Thyroid gland (tissue), 4 donors: ENCODE data around the gene EPHA8. TPM values are rescaled to one million over a fixed set of nuclear protein-coding genes. Genes with fewer than 3 reads are reported as not detected.

Experiments
- DNase-seq, 2 donors: peaks; one replicate each; pipeline ENCODE4 v3.0.0-alpha.2; 2019
- H3K27ac ChIP-seq, 3 donors: fragments of 200-600 bp; sonication (generic); 1 replicate in 2 of 3; 2 replicates in 1 of 3; pipeline ENCODE4 v1.5.1; 2016 to 2019; ENCODE audit warnings: mild to moderate bottlenecking in 1 of 3, moderate library complexity in 1 of 3
- H3K27me3 ChIP-seq: fragments of 200-600 bp; sonication (generic); one replicate; pipeline ENCODE4 v1.5.1; 2019
- H3K36me3 ChIP-seq, 2 donors: fragments of 200-600 bp; sonication (generic); one replicate each; pipeline ENCODE4 v1.5.1; 2016 to 2019
- H3K4me1 ChIP-seq, 2 donors: fragments of 200-600 bp; sonication (generic); one replicate each; pipeline ENCODE4 v1.5.1; 2017 to 2019
- H3K4me3 ChIP-seq, 3 donors: fragments of 200-600 bp; sonication (generic); replicated peaks in 1 of 3; 1 replicate in 2 of 3; 2 replicates in 1 of 3; pipeline ENCODE4 v1.5.1; 2016; ENCODE audit warnings: mild to moderate bottlenecking in 1 of 3
- H3K9me3 ChIP-seq: fragments of 200-600 bp; sonication (generic); one replicate; pipeline ENCODE4 v1.5.1; 2017
- POLR2A ChIP-seq, 2 donors: fragments of 450-650 bp; IDR thresholded peaks; one replicate each; pipeline ENCODE4 v1.6.1; 2017; ENCODE audit warnings: antibody characterized with exemption in 2 of 2, mild to moderate bottlenecking in 2 of 2, moderate library complexity in 1 of 2
- WGBS, 2 donors: methylation state at CpG; one replicate each; pipeline ENCODE4 v1.1.5; 2017; 5-methylcytosine and 5-hydroxymethylcytosine counted together
- intact Hi-C: fragments of 100-400 bp; cut with DNase I; formaldehyde crosslinking; loops from one replicate; pipeline ENCODE4 v1.15.1; 2023
- total RNA-seq, 4 donors: library from RNA; depleted of rRNA; stranded (reverse); fragments of >200 nt; gene quantifications; one replicate each; pipeline ENCODE4 v1.2.3, GENCODE V29; 2016
- TF ChIP-seq, protein P1 (sequence below), 6 experiments: fragments of 200-600 bp in 3 of 6; fragments of 450-650 bp in 3 of 6; sonication (generic) in 3 of 6; IDR thresholded peaks; one replicate each; pipeline ENCODE4 v1.5.1; 2016 to 2019; ENCODE audit warnings: antibody characterized with exemption in 6 of 6, mild to moderate bottlenecking in 2 of 6, inconsistent platforms in 1 of 6, moderate library complexity in 1 of 6

The EPHA8 gene
- total RNA-seq, 4 donors from 2014 or later = not detected

DNA sequence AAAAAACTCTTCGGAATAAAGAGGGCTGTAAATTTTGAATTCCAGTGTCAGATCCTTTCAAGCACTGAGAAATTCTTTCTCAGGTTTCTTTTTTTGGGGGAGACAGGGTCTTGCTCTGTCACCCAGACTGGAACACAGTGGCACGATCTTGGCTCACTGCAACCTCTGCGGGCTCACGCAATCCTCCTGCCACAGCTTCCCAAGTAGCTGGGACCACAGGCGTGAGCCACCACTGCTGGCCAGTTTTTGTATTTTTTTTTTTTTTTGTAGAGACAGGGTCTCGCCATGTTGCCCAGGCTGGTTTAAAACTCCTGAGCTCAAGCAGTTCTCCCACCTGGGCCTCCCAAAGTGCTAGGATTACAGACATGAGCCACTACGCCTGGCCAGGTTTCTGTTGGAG, 34.8 kb upstream of the EPHA8 start:
- 96% methylated on average over 7 of the region's 7 CpGs for WGBS, 2 donors
- intact Hi-C loops = no loop called here
- Histone ChIP-seq H3K9me3 (no peaks in the 10 kb centered on the region), H3K27me3 (no peaks in the 10 kb centered on the region), H3K36me3 (peaks cover 18 to 22% of the 10 kb centered on the region in 2 donors), H3K27ac (no peak overlapping the region), H3K4me1 (peaks cover 0 to 30% of the 10 kb centered on the region in 2 donors), H3K4me3 (no peak overlapping the region)
- DNase-seq = no peak
- TF ChIP-seq, protein P1, sequence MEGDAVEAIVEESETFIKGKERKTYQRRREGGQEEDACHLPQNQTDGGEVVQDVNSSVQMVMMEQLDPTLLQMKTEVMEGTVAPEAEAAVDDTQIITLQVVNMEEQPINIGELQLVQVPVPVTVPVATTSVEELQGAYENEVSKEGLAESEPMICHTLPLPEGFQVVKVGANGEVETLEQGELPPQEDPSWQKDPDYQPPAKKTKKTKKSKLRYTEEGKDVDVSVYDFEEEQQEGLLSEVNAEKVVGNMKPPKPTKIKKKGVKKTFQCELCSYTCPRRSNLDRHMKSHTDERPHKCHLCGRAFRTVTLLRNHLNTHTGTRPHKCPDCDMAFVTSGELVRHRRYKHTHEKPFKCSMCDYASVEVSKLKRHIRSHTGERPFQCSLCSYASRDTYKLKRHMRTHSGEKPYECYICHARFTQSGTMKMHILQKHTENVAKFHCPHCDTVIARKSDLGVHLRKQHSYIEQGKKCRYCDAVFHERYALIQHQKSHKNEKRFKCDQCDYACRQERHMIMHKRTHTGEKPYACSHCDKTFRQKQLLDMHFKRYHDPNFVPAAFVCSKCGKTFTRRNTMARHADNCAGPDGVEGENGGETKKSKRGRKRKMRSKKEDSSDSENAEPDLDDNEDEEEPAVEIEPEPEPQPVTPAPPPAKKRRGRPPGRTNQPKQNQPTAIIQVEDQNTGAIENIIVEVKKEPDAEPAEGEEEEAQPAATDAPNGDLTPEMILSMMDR (IDR thresholded peaks at IDR 0.05) = no peak
- TF ChIP-seq POLR2A (IDR thresholded peaks at IDR 0.05) = no peak

DNA sequence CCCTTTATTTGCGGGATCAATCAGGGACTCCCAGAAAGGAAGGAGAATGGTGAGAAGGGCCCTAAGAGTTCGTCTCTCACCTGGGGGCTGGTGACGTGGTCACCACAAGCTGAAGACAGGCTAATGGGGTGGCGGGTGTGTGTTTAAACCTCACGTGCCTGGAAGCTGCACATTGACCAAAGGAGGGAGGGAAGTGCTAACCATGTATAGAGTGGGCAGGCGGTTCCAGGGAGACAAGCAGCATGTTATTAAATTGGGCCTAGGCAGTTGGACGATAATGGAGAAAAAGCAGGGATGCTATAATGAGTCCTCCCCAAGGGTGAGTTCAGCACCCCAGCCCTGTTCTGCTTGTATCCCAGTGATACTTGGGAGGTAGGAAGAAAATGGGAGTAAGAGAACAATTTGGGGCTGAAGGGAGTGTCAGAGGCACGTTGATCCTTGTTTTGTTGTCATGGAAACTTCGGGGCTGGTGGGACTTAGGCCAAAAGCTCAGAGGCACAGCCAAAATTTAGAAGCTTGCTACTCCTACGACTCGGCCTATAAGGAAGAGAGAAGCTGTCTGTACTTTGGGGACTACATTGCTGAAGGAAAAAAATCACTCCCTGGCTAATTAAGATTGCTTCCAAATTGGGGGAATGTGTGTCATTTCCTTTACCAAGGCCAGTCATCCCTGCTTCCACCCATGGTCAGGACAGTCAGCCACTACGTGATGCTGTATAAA, 33.2 kb upstream of the EPHA8 start:
- no peak overlapping the region for H3K27ac ChIP-seq
- no peaks in the 10 kb centered on the region for H3K9me3 ChIP-seq
- H3K4me3 ChIP-seq = no peak overlapping the region
- peaks cover 14 to 18% of the 10 kb centered on the region in 2 donors for H3K36me3 ChIP-seq
- TF ChIP-seq POLR2A (IDR thresholded peaks at IDR 0.05) = no peak
- TF ChIP-seq, protein P1 (IDR thresholded peaks at IDR 0.05) = no peak
- intact Hi-C loops = no loop called here
- WGBS, 2 donors = 68 to 75% methylated on average over 12 of the region's 12 CpGs
- DNase-seq = no peak
- H3K27me3 ChIP-seq = no peaks in the 10 kb centered on the region
- peaks cover 0 to 23% of the 10 kb centered on the region in 2 donors for H3K4me1 ChIP-seq

DNA sequence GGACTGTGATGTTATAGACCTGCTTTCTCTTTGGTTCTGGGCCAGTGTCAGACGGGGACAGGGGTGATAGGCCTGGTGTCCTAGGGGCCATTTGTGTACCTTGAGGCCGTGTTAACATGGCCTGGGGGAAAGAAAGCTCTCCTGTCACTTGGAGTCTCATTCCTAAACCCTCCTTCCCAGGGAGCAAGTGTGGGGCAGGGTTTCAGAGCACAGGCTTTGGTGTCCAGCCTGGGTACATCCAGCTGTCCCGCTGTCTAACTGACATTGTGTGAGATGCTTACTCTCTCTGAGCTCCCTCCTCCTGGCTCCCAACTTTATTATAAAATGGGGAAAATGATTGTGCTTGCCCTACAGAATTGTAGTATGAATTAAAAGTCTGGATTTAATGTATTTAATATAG, 32.6 kb upstream of the EPHA8 start:
- H3K4me1 ChIP-seq = peaks cover 0 to 17% of the 10 kb centered on the region in 2 donors
- no peak overlapping the region for H3K4me3 ChIP-seq
- WGBS, 2 donors = 75 to 91% methylated on average over 3 of the region's 3 CpGs
- no peak overlapping the region for H3K27ac ChIP-seq
- TF ChIP-seq POLR2A (IDR thresholded peaks at IDR 0.05) = no peak
- TF ChIP-seq, protein P1 (IDR thresholded peaks at IDR 0.05) = no peak
- H3K27me3 ChIP-seq = no peaks in the 10 kb centered on the region
- DNase-seq = no peak
- no peaks in the 10 kb centered on the region for H3K9me3 ChIP-seq
- intact Hi-C loops = no loop called here
- H3K36me3 ChIP-seq = peaks cover 14 to 18% of the 10 kb centered on the region in 2 donors

- TF ChIP-seq, protein P1 (IDR thresholded peaks at IDR 0.05) = no peak
- TF ChIP-seq POLR2A (IDR thresholded peaks at IDR 0.05) = no peak
- Histone ChIP-seq H3K9me3 (no peaks in the 10 kb centered on the region), H3K4me3 (no peak overlapping the region), H3K27ac (no peak overlapping the region), H3K4me1 (peaks cover 0 to 15% of the 10 kb centered on the region in 2 donors), H3K27me3 (no peaks in the 10 kb centered on the region), H3K36me3 (peaks cover 14 to 16% of the 10 kb centered on the region in 2 donors)
- WGBS, 2 donors = 35 to 57% methylated on average over 5 to 6 of the region's 6 CpGs
- intact Hi-C loops = no loop called here
- no peak for DNase-seq
These were observed 32.0 kb upstream of the EPHA8 start for GRCh38 chr1:22531251-22531650.

- Histone ChIP-seq H3K4me3 (no peak overlapping the region), H3K36me3 (no peaks in the 10 kb centered on the region), H3K27ac (no peak overlapping the region), H3K27me3 (no peaks in the 10 kb centered on the region), H3K4me1 (peaks cover 0 to 15% of the 10 kb centered on the region in 2 donors), H3K9me3 (no peaks in the 10 kb centered on the region)
- TF ChIP-seq POLR2A (IDR thresholded peaks at IDR 0.05) = no peak
- TF ChIP-seq, protein P1 (IDR thresholded peaks at IDR 0.05) = no peak
- intact Hi-C loops = no loop called here
- DNase-seq = no peak
- WGBS, 2 donors = 80 to 84% methylated on average over 11 of the region's 11 CpGs
These were observed 29.9 kb upstream of the EPHA8 start for GRCh38 chr1:22533244-22533895.
